Activated gamma-delta T cell (primary cell): ENCODE results near the gene KIAA0513.
A peak's percentile ranks its signal among the peaks of the same experiment; 100 is the strongest.
"Not testable (repeated sequence)": the region's sequence is repeated elsewhere in the genome, so short reads cannot be mapped to it uniquely, and the experiment has no call there.

Source experiments
- DNase-seq: peaks from one replicate; lab custom pipeline; 2025; lab: John Stamatoyannopoulos, UW

KIAA0513 gene

GRCh38 chr16:85028685-85029407, 1.3 kb downstream of the KIAA0513 start:
- peak; percentile 20 for DNase-seq

- no peak for DNase-seq
Observed at GRCh38 chr16:85029408-85029784, 1.8 kb downstream of the KIAA0513 start.

- DNase-seq: no peak
Observed at GRCh38 chr16:85029981-85030401, 2.4 kb downstream of the KIAA0513 start.

GRCh38 chr16:85031451-85031850, 3.9 kb downstream of the KIAA0513 start:
- DNase-seq: no peak

- DNase-seq: not testable (repeated sequence)
Observed at GRCh38 chr16:85032187-85032586, 4.6 kb downstream of the KIAA0513 start.

- DNase-seq: no peak
Observed at GRCh38 chr16:85033171-85033570, 5.6 kb downstream of the KIAA0513 start.

- DNase-seq: no peak
Observed at GRCh38 chr16:85034591-85035433, 7.2 kb downstream of the KIAA0513 start.

- DNase-seq: no peak
Observed at GRCh38 chr16:85036236-85037049, 8.8 kb downstream of the KIAA0513 start.

GRCh38 chr16:85037050-85037410, 9.4 kb downstream of the KIAA0513 start:
- DNase-seq: no peak

- DNase-seq: no peak
Observed at GRCh38 chr16:85037721-85038120, 10.1 kb downstream of the KIAA0513 start.

GRCh38 chr16:85040685-85041084, 13.1 kb downstream of the KIAA0513 start:
- DNase-seq: no peak

GRCh38 chr16:85041219-85042166, 13.9 kb downstream of the KIAA0513 start:
- no peak for DNase-seq

GRCh38 chr16:85042167-85042526, 14.6 kb downstream of the KIAA0513 start:
- no peak for DNase-seq

- DNase-seq: no peak
Observed at GRCh38 chr16:85042606-85043005, 15.0 kb downstream of the KIAA0513 start.

GRCh38 chr16:85045077-85045476, 17.5 kb downstream of the KIAA0513 start:
- no peak for DNase-seq

GRCh38 chr16:85045641-85046471, 18.3 kb downstream of the KIAA0513 start:
- DNase-seq: no peak

- DNase-seq: no peak
Observed at GRCh38 chr16:85046472-85046916, 18.9 kb downstream of the KIAA0513 start.

GRCh38 chr16:85046931-85047866, 19.6 kb downstream of the KIAA0513 start:
- DNase-seq: no peak

GRCh38 chr16:85047867-85048455, 20.4 kb downstream of the KIAA0513 start:
- DNase-seq: no peak
